RCC 7860 (cell line): ENCODE results near the gene KHSRP.

Source experiments
- DNase-seq: peaks from one replicate; pipeline ENCODE4 v3.0.0-alpha.2; 2015; ENCODE audit warnings: low spot score
- FAIRE-seq: peaks from 2 replicates; lab custom pipeline; 2012; peaks lifted over from hg19 to GRCh38; lab: Jason Lieb, UNC

The KHSRP gene, protein sequence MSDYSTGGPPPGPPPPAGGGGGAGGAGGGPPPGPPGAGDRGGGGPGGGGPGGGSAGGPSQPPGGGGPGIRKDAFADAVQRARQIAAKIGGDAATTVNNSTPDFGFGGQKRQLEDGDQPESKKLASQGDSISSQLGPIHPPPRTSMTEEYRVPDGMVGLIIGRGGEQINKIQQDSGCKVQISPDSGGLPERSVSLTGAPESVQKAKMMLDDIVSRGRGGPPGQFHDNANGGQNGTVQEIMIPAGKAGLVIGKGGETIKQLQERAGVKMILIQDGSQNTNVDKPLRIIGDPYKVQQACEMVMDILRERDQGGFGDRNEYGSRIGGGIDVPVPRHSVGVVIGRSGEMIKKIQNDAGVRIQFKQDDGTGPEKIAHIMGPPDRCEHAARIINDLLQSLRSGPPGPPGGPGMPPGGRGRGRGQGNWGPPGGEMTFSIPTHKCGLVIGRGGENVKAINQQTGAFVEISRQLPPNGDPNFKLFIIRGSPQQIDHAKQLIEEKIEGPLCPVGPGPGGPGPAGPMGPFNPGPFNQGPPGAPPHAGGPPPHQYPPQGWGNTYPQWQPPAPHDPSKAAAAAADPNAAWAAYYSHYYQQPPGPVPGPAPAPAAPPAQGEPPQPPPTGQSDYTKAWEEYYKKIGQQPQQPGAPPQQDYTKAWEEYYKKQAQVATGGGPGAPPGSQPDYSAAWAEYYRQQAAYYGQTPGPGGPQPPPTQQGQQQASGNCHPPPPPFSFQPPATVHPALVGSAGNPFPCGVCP

GRCh38 chr19:6424195-6424938 is at the start of gene KHSRP:
Gene KHSRP (minus strand): TSS chr19:6424811. CDS start chr19:6424701, 110 bp downstream.
- FAIRE-seq (no peak), DNase-seq (no peak)

GRCh38 chr19:6473647-6474046 is 49.0 kb upstream of the KHSRP start:
- DNase-seq, result no peak
- no peak for FAIRE-seq

- DNase-seq, result no peak
- no peak for FAIRE-seq
Measured at GRCh38 chr19:6472713-6473112, 48.1 kb upstream of the KHSRP start.

- DNase-seq, result no peak
- no peak for FAIRE-seq
Measured at GRCh38 chr19:6471076-6471475, 46.5 kb upstream of the KHSRP start.

- DNase-seq (no peak), FAIRE-seq (no peak)
Measured at GRCh38 chr19:6470173-6470572, 45.6 kb upstream of the KHSRP start.

DNA sequence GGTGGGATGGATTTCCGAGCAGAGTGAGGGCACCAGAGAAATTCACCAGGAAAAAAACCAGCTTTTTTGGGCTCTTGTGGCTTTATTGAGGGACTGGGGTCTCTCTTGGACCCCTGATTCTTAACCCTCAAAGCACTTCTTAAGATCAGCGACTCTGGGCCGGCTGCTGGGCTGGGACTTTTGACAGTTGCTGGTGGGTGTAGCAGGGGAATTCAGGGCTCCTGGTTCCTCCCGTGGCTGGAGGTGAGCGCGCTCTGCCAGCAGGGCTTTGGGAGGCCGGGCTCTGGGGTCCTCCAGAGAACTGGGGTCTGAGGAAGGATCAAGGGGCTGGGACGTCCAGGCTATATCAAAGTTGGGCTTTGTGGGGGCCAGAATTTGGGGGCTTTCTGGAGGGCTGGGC is 42.8 kb upstream of the KHSRP start:
- FAIRE-seq (no peak), DNase-seq (no peak)

GRCh38 chr19:6466526-6467248 is 42.1 kb upstream of the KHSRP start:
- no peak for FAIRE-seq
- no peak for DNase-seq

- FAIRE-seq, result no peak
- DNase-seq, result no peak
Measured at GRCh38 chr19:6465663-6466062, 41.1 kb upstream of the KHSRP start.

DNA sequence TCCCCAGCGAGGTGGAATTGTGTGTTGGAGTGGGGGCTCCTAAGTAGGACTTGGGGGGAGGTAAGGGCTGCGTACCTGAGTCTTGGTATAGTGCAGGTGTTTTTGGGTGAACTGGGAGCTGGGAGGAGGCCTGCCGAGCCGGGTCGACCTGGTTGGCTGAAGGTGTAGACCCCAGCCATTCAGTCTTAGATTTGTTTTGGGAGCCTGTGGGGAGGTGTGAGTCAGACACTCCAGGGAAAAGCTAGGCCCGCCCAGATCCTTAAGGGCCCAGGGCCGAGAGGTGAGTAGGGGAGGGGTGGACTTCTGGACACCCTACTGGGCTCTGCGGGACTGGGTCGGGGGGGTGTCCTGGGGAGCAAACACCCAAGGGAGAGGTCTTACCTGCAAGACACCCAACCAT is 40.4 kb upstream of the KHSRP start:
- no peak for FAIRE-seq
- DNase-seq, result no peak

DNA sequence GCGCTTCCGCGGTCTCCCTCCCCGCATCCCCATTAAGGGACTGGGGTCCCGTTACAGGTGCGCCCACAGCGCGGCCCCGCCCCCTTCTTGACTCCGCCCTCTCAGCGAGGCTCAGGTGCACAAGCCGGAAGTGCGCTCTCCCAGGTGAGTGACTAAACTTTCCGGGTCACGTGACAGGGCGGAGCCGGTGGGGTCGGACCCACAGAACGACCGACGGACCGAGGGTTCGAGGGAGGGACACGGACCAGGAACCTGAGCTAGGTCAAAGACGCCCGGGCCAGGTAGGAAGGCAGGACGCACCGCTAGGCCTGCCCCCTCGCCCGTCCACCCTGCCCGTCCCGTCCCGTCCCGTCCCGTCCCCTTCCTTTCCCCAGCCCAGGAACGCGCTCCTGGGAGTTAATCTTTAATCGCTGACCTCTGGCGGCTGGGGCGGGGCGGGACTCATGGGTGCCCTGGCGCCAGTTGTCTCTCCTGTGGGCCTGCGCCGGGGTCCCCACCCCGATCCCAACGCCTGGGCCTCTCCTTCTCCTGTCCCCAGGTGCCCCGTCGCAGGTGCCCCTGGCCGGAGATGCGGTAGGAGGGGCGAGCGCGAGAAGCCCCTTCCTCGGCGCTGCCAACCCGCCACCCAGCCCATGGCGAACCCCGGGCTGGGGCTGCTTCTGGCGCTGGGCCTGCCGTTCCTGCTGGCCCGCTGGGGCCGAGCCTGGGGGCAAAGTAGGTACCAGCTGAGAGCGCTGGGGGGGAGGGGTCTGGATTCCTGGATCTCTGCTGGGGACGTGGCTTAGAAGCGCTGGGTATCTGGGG is 39.7 kb upstream of the KHSRP start, which contains the start of gene CRB3:
Gene CRB3 (plus strand): TSS at position 202 of the 804 bp plus-strand sequence. CDS start 431 bp downstream, at position 633.
- DNase-seq (peak; percentile 14), FAIRE-seq (no peak)

- DNase-seq, result peak; percentile 93
- FAIRE-seq, result peak; percentile 87
Measured at GRCh38 chr19:6460099-6460884, 35.7 kb upstream of the KHSRP start.

- no peak for FAIRE-seq
- DNase-seq, result peak; percentile 31
Measured at GRCh38 chr19:6459262-6460098, 34.9 kb upstream of the KHSRP start, which contains the start of gene SLC25A23. Gene SLC25A23 (minus strand): TSS chr19:6459792. CDS start chr19:6459628, 164 bp downstream.

GRCh38 chr19:6458695-6459261 is 34.2 kb upstream of the KHSRP start:
- DNase-seq (no peak), FAIRE-seq (no peak)

DNA sequence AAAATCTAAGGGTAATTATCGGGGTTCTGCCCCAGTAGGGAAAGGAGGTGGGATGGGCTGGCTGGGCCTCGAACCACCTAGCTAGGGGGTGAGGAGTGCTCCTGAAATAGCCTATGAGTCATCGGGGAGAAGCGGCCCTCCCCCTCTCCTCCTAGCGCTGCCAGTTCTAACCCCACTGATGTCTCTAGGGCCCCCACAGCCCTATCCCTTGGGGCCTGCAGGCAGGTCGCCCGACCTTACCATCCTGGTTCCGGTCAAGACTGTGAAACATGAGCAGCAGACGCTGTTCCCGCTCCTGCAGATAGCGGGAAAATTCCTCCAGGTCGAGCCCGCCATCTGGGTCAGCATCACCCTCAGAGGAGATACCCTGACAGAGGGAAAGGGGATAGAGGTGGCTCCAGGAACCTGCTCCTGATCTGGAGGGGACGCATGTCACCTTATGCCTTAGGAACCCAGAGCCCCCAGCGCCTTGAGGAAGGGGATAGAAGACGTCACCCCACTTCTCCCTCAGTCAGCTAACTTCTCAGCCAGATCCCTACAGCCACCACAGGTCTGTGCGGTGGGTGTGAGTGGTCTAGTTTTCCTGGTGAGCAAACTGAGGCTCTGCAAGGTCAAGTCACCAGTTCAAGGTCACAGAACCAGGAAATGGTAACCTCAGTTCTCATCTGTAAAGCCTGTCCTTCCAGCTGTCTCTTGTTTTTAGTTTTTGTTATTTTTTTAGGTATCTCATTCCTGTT is 33.5 kb upstream of the KHSRP start:
- no peak for FAIRE-seq

DNA sequence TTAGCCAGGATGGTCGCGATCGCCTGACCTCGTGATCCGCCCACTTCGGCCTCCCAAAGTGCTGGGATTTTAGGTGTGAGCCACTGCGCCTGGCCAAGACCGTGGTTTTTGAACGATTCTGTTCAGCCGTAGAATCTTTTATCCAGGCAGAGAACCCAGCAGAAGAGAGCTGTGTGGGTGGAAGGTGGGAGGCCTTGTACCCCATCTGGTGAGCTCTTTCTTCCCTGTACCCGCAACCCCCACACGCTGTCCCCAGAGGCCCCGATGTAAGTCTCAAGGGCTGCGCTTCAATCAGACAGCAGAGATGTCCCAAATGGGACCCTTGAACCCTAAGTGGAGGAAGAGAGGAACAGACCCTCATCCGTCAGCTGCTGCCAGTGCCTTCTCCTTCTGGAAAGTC is 31.3 kb upstream of the KHSRP start:
- no peak for DNase-seq
- no peak for FAIRE-seq

More for the DNA sequence above, 33.5 kb upstream of the KHSRP start:
- no peak for DNase-seq

GRCh38 chr19:6453951-6454565 is 29.4 kb upstream of the KHSRP start:
- FAIRE-seq, result no peak

GRCh38 chr19:6452899-6453298 is 28.3 kb upstream of the KHSRP start:
- DNase-seq (no peak), FAIRE-seq (no peak)

More at GRCh38 chr19:6453951-6454565, 29.4 kb upstream of the KHSRP start:
- DNase-seq, result no peak
